ENCODE measurements around the gene PRX. TPM values are rescaled to one million over a fixed set of nuclear protein-coding genes. Genes with fewer than 3 reads are reported as not detected.
A peak's percentile ranks its signal among the peaks of the same experiment; 100 is the strongest.
"Not testable (repeated sequence)": the region's sequence is repeated elsewhere in the genome, so short reads cannot be mapped to it uniquely, and the experiment has no call there.

PRX gene
- total RNA-seq, 4 donors from 2014 or later = 1.5 to 5.0 (median 2.6) TPM

- TF ChIP-seq POLR2A (IDR thresholded peaks at IDR 0.05) (no peak), POLR2AphosphoS5 (IDR thresholded peaks at IDR 0.05) (no peak), EP300 (IDR thresholded peaks at IDR 0.05; ENCODE audit: low read depth) (no peak), CTCF (IDR thresholded peaks at IDR 0.05) (no peak)
- WGBS, 2 donors (ENCODE audit: low coverage in 1 of 2) = 99 to 100% methylated on average over 3 of the region's 3 CpGs
- Histone ChIP-seq H3K9me3 (no peaks in the 10 kb centered on the region), H3K27me3 (no peaks in the 10 kb centered on the region), H3K36me3 (peaks cover 0 to 21% (median 9%) of the 10 kb centered on the region in 4 donors), H3K4me1 (peaks cover 10 to 40% (median 26%) of the 10 kb centered on the region in 4 donors), H3K27ac (no peak overlapping the region), H3K4me3 (no peak overlapping the region)
- intact Hi-C loops (cut with DNase I; ENCODE audit: low total_unique reads) (no loop called here), in situ Hi-C loops (cut with MboI; ENCODE audit: low pct_ligation_motif_present in 1 of 4, low pct_unique_long_range_greater_than_20kb in 1 of 4, low sequenced_read_pairs in 3 of 4) (no loop called here)
- no peak for DNase-seq
Observed at GRCh38 chr19:40438284-40438683, 25.1 kb upstream of the PRX start.

GRCh38 chr19:40433391-40434216 is 20.4 kb upstream of the PRX start:
- 6 to 12% methylated on average over 17 to 24 of the region's 50 CpGs for WGBS, 2 donors (ENCODE audit: low coverage in 1 of 2)
- intact Hi-C loops (cut with DNase I; ENCODE audit: low total_unique reads) = no loop called here
- peak overlapping the region; percentile 93 to 97 (median 96) for H3K27ac ChIP-seq
- no peaks in the 10 kb centered on the region for H3K9me3 ChIP-seq
- peak overlapping the region; percentile 22 to 54 (median 34) for H3K4me3 ChIP-seq
- H3K27me3 ChIP-seq = no peaks in the 10 kb centered on the region
- TF ChIP-seq POLR2A (IDR thresholded peaks at IDR 0.05) (peak; percentile 77), CTCF (IDR thresholded peaks at IDR 0.05) (no peak), POLR2AphosphoS5 (IDR thresholded peaks at IDR 0.05) (peak; percentile 51 to 77 (median 69))
- DNase-seq = peak; percentile 92
- no peaks in the 10 kb centered on the region for H3K36me3 ChIP-seq
- peaks cover 12 to 31% (median 23%) of the 10 kb centered on the region in 4 donors for H3K4me1 ChIP-seq
- in situ Hi-C loops (cut with MboI; ENCODE audit: low pct_ligation_motif_present in 1 of 4, low pct_unique_long_range_greater_than_20kb in 1 of 4, low sequenced_read_pairs in 3 of 4) = no loop called here

- peak overlapping the region; percentile 93 to 97 (median 96) for H3K27ac ChIP-seq
- H3K4me3 ChIP-seq = peak overlapping the region in 3 of 4 donors; percentile 33 to 54 (median 34)
- H3K27me3 ChIP-seq; intact Hi-C loops (cut with DNase I; ENCODE audit: low total_unique reads); in situ Hi-C loops (cut with MboI; ENCODE audit: low pct_ligation_motif_present in 1 of 4, low pct_unique_long_range_greater_than_20kb in 1 of 4, low sequenced_read_pairs in 3 of 4); H3K9me3 ChIP-seq; H3K36me3 ChIP-seq; DNase-seq: not testable (repeated sequence)
- WGBS, 2 donors (ENCODE audit: low coverage in 1 of 2) = 29 to 39% methylated on average over 6 to 7 of the region's 7 CpGs
- peaks cover 12 to 31% (median 23%) of the 10 kb centered on the region in 4 donors for H3K4me1 ChIP-seq
Observed at GRCh38 chr19:40432760-40433159, 19.6 kb upstream of the PRX start.

- DNase-seq = no peak
- Histone ChIP-seq H3K4me3 (no peak overlapping the region), H3K27me3 (no peaks in the 10 kb centered on the region), H3K36me3 (no peaks in the 10 kb centered on the region), H3K4me1 (peaks cover 12 to 38% (median 26%) of the 10 kb centered on the region in 4 donors), H3K27ac (peak overlapping the region in 3 of 4 donors; percentile 96 to 97 (median 96)), H3K9me3 (no peaks in the 10 kb centered on the region)
- TF ChIP-seq CTCF (IDR thresholded peaks at IDR 0.05) (no peak), EP300 (IDR thresholded peaks at IDR 0.05; ENCODE audit: low read depth) (no peak), POLR2A (IDR thresholded peaks at IDR 0.05) (no peak), POLR2AphosphoS5 (IDR thresholded peaks at IDR 0.05) (no peak)
- in situ Hi-C loops (cut with MboI; ENCODE audit: low pct_ligation_motif_present in 1 of 4, low pct_unique_long_range_greater_than_20kb in 1 of 4, low sequenced_read_pairs in 3 of 4) = no loop called here
- intact Hi-C loops (cut with DNase I; ENCODE audit: low total_unique reads) = no loop called here
- 86 to 88% methylated on average over 1 to 3 of the region's 3 CpGs for WGBS, 2 donors (ENCODE audit: low coverage in 1 of 2)
Observed at GRCh38 chr19:40431698-40432097, 18.5 kb upstream of the PRX start.

GRCh38 chr19:40430242-40430641 is 17.1 kb upstream of the PRX start:
- peaks cover 12 to 42% (median 29%) of the 10 kb centered on the region in 4 donors for H3K4me1 ChIP-seq
- in situ Hi-C loops (cut with MboI; ENCODE audit: low pct_ligation_motif_present in 1 of 4, low pct_unique_long_range_greater_than_20kb in 1 of 4, low sequenced_read_pairs in 3 of 4); H3K4me3 ChIP-seq; H3K9me3 ChIP-seq; H3K36me3 ChIP-seq; H3K27ac ChIP-seq; H3K27me3 ChIP-seq; intact Hi-C loops (cut with DNase I; ENCODE audit: low total_unique reads); DNase-seq: not testable (repeated sequence)
- 93 to 100% methylated on average over 10 of the region's 10 CpGs for WGBS, 2 donors (ENCODE audit: low coverage in 1 of 2)

- H3K27me3 ChIP-seq; H3K4me3 ChIP-seq; intact Hi-C loops (cut with DNase I; ENCODE audit: low total_unique reads); H3K27ac ChIP-seq; DNase-seq; H3K9me3 ChIP-seq; H3K36me3 ChIP-seq: not testable (repeated sequence)
- 90 to 96% methylated on average over 3 to 7 of the region's 7 CpGs for WGBS, 2 donors (ENCODE audit: low coverage in 1 of 2)
- in situ Hi-C loops (cut with MboI; ENCODE audit: low pct_ligation_motif_present in 1 of 4, low pct_unique_long_range_greater_than_20kb in 1 of 4, low sequenced_read_pairs in 3 of 4) = loop anchor here in 1 of 4 donors (10.0 kb wide), 1 partner anchor 143 kb away; the partner anchor contains the start of gene AKT2
- peaks cover 16 to 42% (median 32%) of the 10 kb centered on the region in 4 donors for H3K4me1 ChIP-seq
Observed at GRCh38 chr19:40428197-40428596, 15.0 kb upstream of the PRX start.

Measured in transverse colon (tissue), 4 donors.